HCT116 (cell line): ENCODE results near the gene HPD.

Source experiments
- SIN3A ChIP-seq: IDR thresholded peaks from 2 replicates; pipeline ENCODE4 v1.6.1; 2012; ENCODE audit warnings: low read depth
- TCF7L2 ChIP-seq: IDR thresholded peaks from 2 replicates; pipeline ENCODE4 v1.7.0; 2011; ENCODE audit warnings: borderline replicate concordance, inconsistent platforms; ENCODE audit not compliant: insufficient read depth, insufficient read length; ENCODE audit errors: extremely low read depth
- TF ChIP-seq, protein P1 (sequence below), 3 experiments: fragments of 200-600 bp in 1 of 3; sonication (generic) in 1 of 3; IDR thresholded peaks in 2 of 3; conservative IDR thresholded peaks in 1 of 3; 2 replicates each; pipeline ENCODE4 v1.5.1; 2012 to 2017; ENCODE audit warnings: low read depth in 2 of 3, low read length in 2 of 3, antibody characterized with exemption in 1 of 3, borderline replicate concordance in 1 of 3, control low read depth in 1 of 3, mild to moderate bottlenecking in 1 of 3, mixed read lengths in 1 of 3, mixed run types in 1 of 3, moderate library complexity in 1 of 3; ENCODE audit not compliant: insufficient read depth in 1 of 3

DNA sequence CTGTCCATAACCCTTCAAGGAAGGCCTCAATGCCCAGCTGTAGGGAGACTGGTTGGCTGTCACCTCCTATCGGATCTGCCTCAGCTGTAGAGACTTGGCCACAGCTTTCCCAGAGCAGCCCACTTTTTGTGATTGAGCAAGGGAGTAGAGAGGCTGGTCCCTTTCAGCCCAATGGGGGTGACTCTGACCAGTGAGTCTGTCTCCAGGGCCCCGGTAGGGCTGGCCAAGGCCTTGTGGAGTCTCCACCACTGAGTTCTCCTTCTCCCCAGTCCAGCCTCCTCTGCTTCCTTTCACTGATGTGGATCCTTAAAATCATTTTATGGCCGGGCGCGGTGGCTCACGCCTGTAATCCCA lies 14.5 kb upstream of the HPD start:
- TF ChIP-seq, protein P1, sequence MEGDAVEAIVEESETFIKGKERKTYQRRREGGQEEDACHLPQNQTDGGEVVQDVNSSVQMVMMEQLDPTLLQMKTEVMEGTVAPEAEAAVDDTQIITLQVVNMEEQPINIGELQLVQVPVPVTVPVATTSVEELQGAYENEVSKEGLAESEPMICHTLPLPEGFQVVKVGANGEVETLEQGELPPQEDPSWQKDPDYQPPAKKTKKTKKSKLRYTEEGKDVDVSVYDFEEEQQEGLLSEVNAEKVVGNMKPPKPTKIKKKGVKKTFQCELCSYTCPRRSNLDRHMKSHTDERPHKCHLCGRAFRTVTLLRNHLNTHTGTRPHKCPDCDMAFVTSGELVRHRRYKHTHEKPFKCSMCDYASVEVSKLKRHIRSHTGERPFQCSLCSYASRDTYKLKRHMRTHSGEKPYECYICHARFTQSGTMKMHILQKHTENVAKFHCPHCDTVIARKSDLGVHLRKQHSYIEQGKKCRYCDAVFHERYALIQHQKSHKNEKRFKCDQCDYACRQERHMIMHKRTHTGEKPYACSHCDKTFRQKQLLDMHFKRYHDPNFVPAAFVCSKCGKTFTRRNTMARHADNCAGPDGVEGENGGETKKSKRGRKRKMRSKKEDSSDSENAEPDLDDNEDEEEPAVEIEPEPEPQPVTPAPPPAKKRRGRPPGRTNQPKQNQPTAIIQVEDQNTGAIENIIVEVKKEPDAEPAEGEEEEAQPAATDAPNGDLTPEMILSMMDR (IDR thresholded peaks at IDR 0.05 in 2 of 3, conservative IDR thresholded peaks at IDR 0.05 in 1 of 3; ENCODE audit: borderline replicate concordance in 1 of 3, insufficient read depth in 1 of 3, low read depth in 2 of 3, low read length in 2 of 3) = no peak
- TF ChIP-seq TCF7L2 = no peak
- no peak for TF ChIP-seq SIN3A
